Astrocyte (in vitro differentiated cells and primary cell): ENCODE data around the gene WDR41. TPM values are rescaled to one million over a fixed set of nuclear protein-coding genes. Genes with fewer than 3 reads are reported as not detected.
"Not testable (repeated sequence)": the region's sequence is repeated elsewhere in the genome, so short reads cannot be mapped to it uniquely, and the experiment has no call there.

Experiments
- DNase-seq: peaks from one replicate; pipeline ENCODE4 v3.0.0-alpha.2; 2010; ENCODE audit warnings: low read depth
- FAIRE-seq: peaks from 2 replicates; lab custom pipeline; 2011; peaks lifted over from hg19 to GRCh38; lab: Jason Lieb, UNC
- H2AFZ ChIP-seq: 2 replicates; pipeline ENCODE4 v1.6.0; 2012; ENCODE audit warnings: low read depth, low read length, inconsistent platforms
- H3K27ac ChIP-seq: 2 replicates; pipeline ENCODE4 v1.5.1; 2011; ENCODE audit warnings: low read depth, low read length, inconsistent platforms
- H3K27me3 ChIP-seq: 2 replicates; pipeline ENCODE4 v1.6.0; 2011; ENCODE audit warnings: low read length, inconsistent platforms; ENCODE audit not compliant: insufficient read depth
- H3K36me3 ChIP-seq: 2 replicates; pipeline ENCODE4 v1.5.1; 2011; ENCODE audit warnings: low read length, inconsistent platforms; ENCODE audit not compliant: insufficient read depth
- H3K4me1 ChIP-seq: 2 replicates; pipeline ENCODE4 v1.5.1; 2011; ENCODE audit warnings: low read length, inconsistent platforms; ENCODE audit not compliant: insufficient read depth
- H3K4me2 ChIP-seq: 2 replicates; pipeline ENCODE4 v1.6.0; 2012; ENCODE audit warnings: low read length, inconsistent platforms
- H3K4me3 ChIP-seq: 2 replicates; pipeline ENCODE4 v1.5.1; 2011; ENCODE audit warnings: low read depth, mild to moderate bottlenecking, low read length, inconsistent platforms; ENCODE audit not compliant: insufficient read depth
- H3K79me2 ChIP-seq: 2 replicates; pipeline ENCODE4 v1.6.0; 2012; ENCODE audit warnings: mild to moderate bottlenecking, low read length, inconsistent platforms; ENCODE audit not compliant: insufficient read depth
- H3K9ac ChIP-seq: 2 replicates; pipeline ENCODE4 v1.6.0; 2012; ENCODE audit warnings: mild to moderate bottlenecking, low read length, inconsistent platforms
- H3K9me3 ChIP-seq: 2 replicates; pipeline ENCODE4 v1.5.1; 2012; ENCODE audit warnings: low read depth, mild to moderate bottlenecking, low read length, inconsistent platforms; ENCODE audit not compliant: insufficient read depth
- H4K20me1 ChIP-seq: 2 replicates; pipeline ENCODE4 v1.6.0; 2012; ENCODE audit warnings: low read length, inconsistent platforms; ENCODE audit not compliant: insufficient read depth
- H3K27ac Mint-ChIP-seq: one replicate; pipeline ENCODE4 v1.8.0; 2021; ENCODE audit warnings: mild to moderate bottlenecking, mixed read lengths; ENCODE audit not compliant: unreplicated experiment
- H3K27me3 Mint-ChIP-seq: one replicate; pipeline ENCODE4 v1.8.0; 2021; ENCODE audit warnings: low read depth, mixed read lengths; ENCODE audit not compliant: unreplicated experiment
- H3K36me3 Mint-ChIP-seq: one replicate; pipeline ENCODE4 v1.8.0; 2021; ENCODE audit warnings: low read depth, mixed read lengths; ENCODE audit not compliant: unreplicated experiment
- H3K4me1 Mint-ChIP-seq: one replicate; pipeline ENCODE4 v1.8.0; 2021; ENCODE audit warnings: low read depth, mixed read lengths; ENCODE audit not compliant: unreplicated experiment
- H3K4me3 Mint-ChIP-seq: one replicate; pipeline ENCODE4 v1.8.0; 2021; ENCODE audit warnings: mild to moderate bottlenecking, moderate library complexity, mixed read lengths; ENCODE audit not compliant: unreplicated experiment
- H3K9me3 Mint-ChIP-seq: one replicate; pipeline ENCODE4 v1.8.0; 2021; ENCODE audit warnings: mild to moderate bottlenecking, mixed read lengths; ENCODE audit not compliant: unreplicated experiment
- EZH2 ChIP-seq: IDR thresholded peaks from 2 replicates; pipeline ENCODE4 v1.6.1; 2012; ENCODE audit warnings: mild to moderate bottlenecking, low read length, inconsistent platforms; ENCODE audit not compliant: insufficient read depth
- total RNA-seq: library from RNA; stranded (reverse); gene quantifications from 2 replicates; pipeline ENCODE4 v1.2.1, GENCODE V29; 2021
- TF ChIP-seq, protein P1 (sequence below): IDR thresholded peaks from 2 replicates; pipeline ENCODE4 v1.5.1; 2011; ENCODE audit warnings: low read depth, mild to moderate bottlenecking, inconsistent platforms, low read length, moderate library complexity; ENCODE audit not compliant: insufficient read depth

Gene WDR41
- total RNA-seq, 1 donor from 2014 or later = 115 TPM

- H3K4me1 Mint-ChIP-seq = no peaks in the 10 kb centered on the region
- Histone ChIP-seq H3K27me3 (no peaks in the 10 kb centered on the region), H3K79me2 (no peaks in the 10 kb centered on the region), H3K27ac (no peak overlapping the region), H3K9ac (no peak overlapping the region), H3K4me2 (no peak overlapping the region), H2AFZ (no peak overlapping the region), H3K4me3 (no peak overlapping the region), H4K20me1 (no peaks in the 10 kb centered on the region), H3K9me3 (no peaks in the 10 kb centered on the region), H3K4me1 (no peaks in the 10 kb centered on the region), H3K36me3 (no peaks in the 10 kb centered on the region)
- H3K9me3 Mint-ChIP-seq = peaks cover 6% of the 10 kb centered on the region
- no peak overlapping the region for H3K4me3 Mint-ChIP-seq
- H3K36me3 Mint-ChIP-seq = no peaks in the 10 kb centered on the region
- no peak for FAIRE-seq
- H3K27ac Mint-ChIP-seq = no peak overlapping the region
- TF ChIP-seq, protein P1, sequence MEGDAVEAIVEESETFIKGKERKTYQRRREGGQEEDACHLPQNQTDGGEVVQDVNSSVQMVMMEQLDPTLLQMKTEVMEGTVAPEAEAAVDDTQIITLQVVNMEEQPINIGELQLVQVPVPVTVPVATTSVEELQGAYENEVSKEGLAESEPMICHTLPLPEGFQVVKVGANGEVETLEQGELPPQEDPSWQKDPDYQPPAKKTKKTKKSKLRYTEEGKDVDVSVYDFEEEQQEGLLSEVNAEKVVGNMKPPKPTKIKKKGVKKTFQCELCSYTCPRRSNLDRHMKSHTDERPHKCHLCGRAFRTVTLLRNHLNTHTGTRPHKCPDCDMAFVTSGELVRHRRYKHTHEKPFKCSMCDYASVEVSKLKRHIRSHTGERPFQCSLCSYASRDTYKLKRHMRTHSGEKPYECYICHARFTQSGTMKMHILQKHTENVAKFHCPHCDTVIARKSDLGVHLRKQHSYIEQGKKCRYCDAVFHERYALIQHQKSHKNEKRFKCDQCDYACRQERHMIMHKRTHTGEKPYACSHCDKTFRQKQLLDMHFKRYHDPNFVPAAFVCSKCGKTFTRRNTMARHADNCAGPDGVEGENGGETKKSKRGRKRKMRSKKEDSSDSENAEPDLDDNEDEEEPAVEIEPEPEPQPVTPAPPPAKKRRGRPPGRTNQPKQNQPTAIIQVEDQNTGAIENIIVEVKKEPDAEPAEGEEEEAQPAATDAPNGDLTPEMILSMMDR = no peak
- no peak for TF ChIP-seq EZH2
- H3K27me3 Mint-ChIP-seq = peaks cover 4% of the 10 kb centered on the region
- no peak for DNase-seq
These were observed 6.8 kb upstream of the WDR41 start for GRCh38 chr5:77498952-77499351.

DNA sequence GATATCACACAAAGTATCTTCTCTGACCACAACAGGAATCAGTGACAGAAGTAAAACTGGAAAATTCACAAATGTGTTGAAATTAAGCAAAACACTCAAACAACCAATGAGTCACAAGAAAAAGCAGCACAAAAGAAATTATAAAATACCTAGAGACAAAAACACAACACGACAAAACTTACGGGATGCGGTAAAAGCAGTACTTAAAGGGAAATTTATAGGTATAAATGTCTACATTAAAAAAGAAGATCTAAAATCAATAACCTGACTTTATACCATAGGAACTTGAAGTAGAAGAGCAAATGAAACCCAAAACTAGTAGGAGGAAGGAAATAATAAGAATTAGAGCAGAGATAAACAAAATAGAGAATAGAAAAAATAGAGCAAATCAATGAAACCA, 2.8 kb upstream of the WDR41 start:
- no peaks in the 10 kb centered on the region for H3K36me3 ChIP-seq
- TF ChIP-seq, protein P1 = no peak
- TF ChIP-seq EZH2 = no peak
- H3K4me1 Mint-ChIP-seq = no peaks in the 10 kb centered on the region
- H3K27ac ChIP-seq = no peak overlapping the region
- no peaks in the 10 kb centered on the region for H3K27me3 ChIP-seq
- no peak overlapping the region for H3K4me2 ChIP-seq
- peaks cover 2% of the 10 kb centered on the region for H3K27me3 Mint-ChIP-seq
- peaks cover 11% of the 10 kb centered on the region for H3K79me2 ChIP-seq
- H3K9me3 Mint-ChIP-seq = no peaks in the 10 kb centered on the region
- no peak overlapping the region for H3K27ac Mint-ChIP-seq
- H3K9ac ChIP-seq = no peak overlapping the region
- H4K20me1 ChIP-seq = no peaks in the 10 kb centered on the region
- H3K4me3 Mint-ChIP-seq = no peak overlapping the region
- peaks cover 10% of the 10 kb centered on the region for H3K4me1 ChIP-seq
- H3K4me3 ChIP-seq = no peak overlapping the region
- DNase-seq (no peak), FAIRE-seq (no peak)
- H2AFZ ChIP-seq = no peak overlapping the region
- H3K9me3 ChIP-seq = no peaks in the 10 kb centered on the region
- H3K36me3 Mint-ChIP-seq = no peaks in the 10 kb centered on the region

DNA sequence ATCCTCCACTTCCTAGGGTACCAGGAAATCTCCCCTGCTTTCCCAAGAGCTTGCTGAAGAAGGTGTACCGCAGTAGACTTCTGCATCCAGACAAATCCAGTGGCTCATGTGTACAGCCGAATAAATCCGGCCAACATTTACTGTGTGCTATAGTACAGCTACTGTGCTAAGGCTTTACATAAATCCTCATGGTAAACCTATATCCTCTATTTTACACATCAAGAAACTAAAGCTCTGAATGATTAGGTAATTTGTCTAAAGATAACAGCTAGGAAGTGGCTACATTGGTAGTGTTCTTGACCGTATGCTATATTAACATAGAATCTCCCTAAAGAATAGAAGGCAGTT, 511 bp upstream of the WDR41 start:
- H3K9ac ChIP-seq = peak overlapping the region; percentile 94
- no peaks in the 10 kb centered on the region for H3K9me3 Mint-ChIP-seq
- H3K36me3 Mint-ChIP-seq = no peaks in the 10 kb centered on the region
- H3K79me2 ChIP-seq = peaks cover 34% of the 10 kb centered on the region
- peak overlapping the region; percentile 76 for H3K4me2 ChIP-seq
- H3K4me1 ChIP-seq = peaks cover 10% of the 10 kb centered on the region
- DNase-seq = no peak
- peak overlapping the region; percentile 91 for H3K4me3 ChIP-seq
- H3K4me3 Mint-ChIP-seq = peak overlapping the region; percentile 96
- no peaks in the 10 kb centered on the region for H3K27me3 ChIP-seq
- peaks cover 4% of the 10 kb centered on the region for H4K20me1 ChIP-seq
- TF ChIP-seq EZH2 = no peak
- TF ChIP-seq, protein P1 = no peak
- FAIRE-seq = no peak
- H3K27ac Mint-ChIP-seq = peak overlapping the region; percentile 89
- H2AFZ ChIP-seq = peak overlapping the region; percentile 82
- peaks cover 7% of the 10 kb centered on the region for H3K4me1 Mint-ChIP-seq
- H3K9me3 ChIP-seq = no peaks in the 10 kb centered on the region
- no peak overlapping the region for H3K27ac ChIP-seq
- peaks cover 2% of the 10 kb centered on the region for H3K27me3 Mint-ChIP-seq
- H3K36me3 ChIP-seq = no peaks in the 10 kb centered on the region

- Histone ChIP-seq H3K9ac (peak overlapping the region; percentile 94), H3K79me2 (peaks cover 52% of the 10 kb centered on the region), H3K4me3 (peak overlapping the region; percentile 91), H3K4me1 (peaks cover 10% of the 10 kb centered on the region), H3K4me2 (peak overlapping the region; percentile 76), H4K20me1 (peaks cover 14% of the 10 kb centered on the region), H2AFZ (peak overlapping the region; percentile 43), H3K27ac (peak overlapping the region; percentile 91)
- H3K9me3 Mint-ChIP-seq, H3K36me3 ChIP-seq, FAIRE-seq, H3K9me3 ChIP-seq, H3K36me3 Mint-ChIP-seq, H3K4me1 Mint-ChIP-seq, H3K27me3 Mint-ChIP-seq, H3K27me3 ChIP-seq: not testable (repeated sequence)
- peak; percentile 0 for DNase-seq
- H3K27ac Mint-ChIP-seq = peak overlapping the region; percentile 99
- peak overlapping the region; percentile 96 for H3K4me3 Mint-ChIP-seq
These were observed 1.3 kb downstream of the WDR41 start for GRCh38 chr5:77490741-77491344.
